ENCODE results near the gene IGF2BP3.
A peak's percentile ranks its signal among the peaks of the same experiment; 100 is the strongest.

Gene IGF2BP3

DNA sequence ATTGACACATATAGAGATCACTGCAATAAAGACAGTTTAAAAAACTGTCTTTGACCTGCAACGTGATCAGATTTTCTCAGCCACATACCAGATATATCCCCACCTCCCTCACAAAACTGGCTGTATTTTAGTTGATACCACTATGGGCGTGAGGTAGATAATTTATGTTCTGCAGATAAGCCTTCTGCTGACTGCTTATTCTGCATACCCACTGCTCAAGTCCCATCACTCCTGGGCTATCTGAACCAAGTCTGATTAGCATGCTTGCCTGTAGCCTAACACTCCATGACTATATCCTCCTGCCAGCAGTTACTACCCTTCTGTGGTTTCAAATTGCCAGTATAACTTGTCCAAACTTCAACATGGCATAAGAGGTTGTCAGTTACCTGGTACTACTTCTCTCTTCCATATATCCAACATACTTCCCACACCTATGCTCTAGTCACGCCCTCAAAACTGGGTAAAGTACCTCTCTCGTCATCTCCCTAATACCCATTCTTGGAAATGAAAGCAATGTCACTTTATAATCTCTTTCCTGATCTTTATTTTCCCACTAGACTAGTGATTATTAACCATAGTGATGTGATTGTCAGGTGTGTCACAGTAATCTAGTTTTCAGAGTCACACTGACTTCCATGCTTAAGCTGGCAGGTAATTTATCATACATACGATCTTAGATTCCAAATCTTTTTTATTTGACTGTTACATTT is 100.4 kb downstream of the IGF2BP3 start:
- CTCF ChIA-PET: no interaction called here
- Histone ChIP-seq H3K27ac (ENCODE audit: extremely low read depth, low read depth, low read length) (no peak overlapping the region), H3K4me3 (ENCODE audit: low read depth, low read length) (no peak overlapping the region), H3K36me3 (ENCODE audit: control insufficient read depth in 2 of 2, insufficient read depth in 1 of 2, low read length in 2 of 2) (peaks cover 3 to 6% of the 10 kb centered on the region in 2 experiments), H3K4me1 (ENCODE audit: control insufficient read depth, insufficient read depth, low read length) (peaks cover 37% of the 10 kb centered on the region), H3K9me3 (ENCODE audit: control insufficient read depth, insufficient read depth, low read depth, low read length) (no peaks in the 10 kb centered on the region; the same call in 1 of the 2 replicates)
- POLR2A ChIA-PET: no interaction called here
- TF ChIP-seq OVOL3 (tag by site-specific recombination; IDR thresholded peaks at IDR 0.05) (no peak), ZNF837 (tag by site-specific recombination; IDR thresholded peaks at IDR 0.05) (no peak), PRDM1 (tag by site-specific recombination; IDR thresholded peaks at IDR 0.05) (no peak), KLF9 (tag by site-specific recombination; IDR thresholded peaks at IDR 0.05; ENCODE audit: low read depth) (no peak), ZNF473 (tag by site-specific recombination; IDR thresholded peaks at IDR 0.05) (no peak), MZF1 (tag by site-specific recombination; IDR thresholded peaks at IDR 0.05; ENCODE audit: borderline replicate concordance) (no peak), ZNF350 (tag by site-specific recombination; IDR thresholded peaks at IDR 0.05) (no peak), ZBTB1 (tag by site-specific recombination; IDR thresholded peaks at IDR 0.05) (no peak), ZNF221 (tag by site-specific recombination; IDR thresholded peaks at IDR 0.05; ENCODE audit: borderline replicate concordance) (no peak), ZNF324 (tag by site-specific recombination; IDR thresholded peaks at IDR 0.05) (no peak), ZNF2 (tag by site-specific recombination; IDR thresholded peaks at IDR 0.05) (no peak), BCL11B (tag by site-specific recombination; IDR thresholded peaks at IDR 0.05; ENCODE audit: low read depth) (no peak)
- TF ChIP-seq, protein P1, sequence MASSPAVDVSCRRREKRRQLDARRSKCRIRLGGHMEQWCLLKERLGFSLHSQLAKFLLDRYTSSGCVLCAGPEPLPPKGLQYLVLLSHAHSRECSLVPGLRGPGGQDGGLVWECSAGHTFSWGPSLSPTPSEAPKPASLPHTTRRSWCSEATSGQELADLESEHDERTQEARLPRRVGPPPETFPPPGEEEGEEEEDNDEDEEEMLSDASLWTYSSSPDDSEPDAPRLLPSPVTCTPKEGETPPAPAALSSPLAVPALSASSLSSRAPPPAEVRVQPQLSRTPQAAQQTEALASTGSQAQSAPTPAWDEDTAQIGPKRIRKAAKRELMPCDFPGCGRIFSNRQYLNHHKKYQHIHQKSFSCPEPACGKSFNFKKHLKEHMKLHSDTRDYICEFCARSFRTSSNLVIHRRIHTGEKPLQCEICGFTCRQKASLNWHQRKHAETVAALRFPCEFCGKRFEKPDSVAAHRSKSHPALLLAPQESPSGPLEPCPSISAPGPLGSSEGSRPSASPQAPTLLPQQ (tag by site-specific recombination; IDR thresholded peaks at IDR 0.05): no peak

DNA sequence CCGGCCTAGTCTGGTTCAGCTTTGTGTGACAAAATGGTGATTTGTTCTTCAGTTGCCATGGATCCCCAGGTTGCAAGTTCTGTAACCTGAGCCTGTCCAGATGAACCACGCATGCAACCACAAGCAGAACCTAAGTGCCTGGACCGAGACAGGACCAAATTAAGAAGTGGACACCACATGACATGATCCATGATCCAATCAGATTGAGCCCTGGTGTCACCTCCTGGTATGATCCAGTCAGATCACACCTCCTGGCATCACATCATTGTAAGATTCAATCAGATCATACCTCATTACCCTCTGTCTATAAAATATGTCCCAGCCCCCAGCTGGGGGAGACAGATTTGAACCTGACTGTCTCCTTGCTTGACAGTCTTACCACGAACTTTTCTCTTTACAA is 101.2 kb downstream of the IGF2BP3 start:
- peaks cover 32% of the 10 kb centered on the region for H3K4me1 ChIP-seq (ENCODE audit: control insufficient read depth, insufficient read depth, low read length)

More for the DNA sequence above, 101.2 kb downstream of the IGF2BP3 start:
- Histone ChIP-seq H3K4me3 (ENCODE audit: low read depth, low read length) (no peak overlapping the region), H3K36me3 (ENCODE audit: control insufficient read depth in 2 of 2, insufficient read depth in 1 of 2, low read length in 2 of 2) (peaks cover 3 to 13% of the 10 kb centered on the region in 2 experiments), H3K27ac (ENCODE audit: extremely low read depth, low read depth, low read length) (no peak overlapping the region), H3K9me3 (ENCODE audit: control insufficient read depth, insufficient read depth, low read depth, low read length) (no peaks in the 10 kb centered on the region; the same call in 1 of the 2 replicates)
- POLR2A ChIA-PET: no interaction called here
- no peak for TF ChIP-seq SALL2 (tag by site-specific recombination; IDR thresholded peaks at IDR 0.05; ENCODE audit: borderline replicate concordance)
- TF ChIP-seq, protein P2, sequence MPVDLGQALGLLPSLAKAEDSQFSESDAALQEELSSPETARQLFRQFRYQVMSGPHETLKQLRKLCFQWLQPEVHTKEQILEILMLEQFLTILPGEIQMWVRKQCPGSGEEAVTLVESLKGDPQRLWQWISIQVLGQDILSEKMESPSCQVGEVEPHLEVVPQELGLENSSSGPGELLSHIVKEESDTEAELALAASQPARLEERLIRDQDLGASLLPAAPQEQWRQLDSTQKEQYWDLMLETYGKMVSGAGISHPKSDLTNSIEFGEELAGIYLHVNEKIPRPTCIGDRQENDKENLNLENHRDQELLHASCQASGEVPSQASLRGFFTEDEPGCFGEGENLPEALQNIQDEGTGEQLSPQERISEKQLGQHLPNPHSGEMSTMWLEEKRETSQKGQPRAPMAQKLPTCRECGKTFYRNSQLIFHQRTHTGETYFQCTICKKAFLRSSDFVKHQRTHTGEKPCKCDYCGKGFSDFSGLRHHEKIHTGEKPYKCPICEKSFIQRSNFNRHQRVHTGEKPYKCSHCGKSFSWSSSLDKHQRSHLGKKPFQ (tag by site-specific recombination; IDR thresholded peaks at IDR 0.05): peak; percentile 49; the same call in 1 of the 2 replicates
- TF ChIP-seq, protein P3, sequence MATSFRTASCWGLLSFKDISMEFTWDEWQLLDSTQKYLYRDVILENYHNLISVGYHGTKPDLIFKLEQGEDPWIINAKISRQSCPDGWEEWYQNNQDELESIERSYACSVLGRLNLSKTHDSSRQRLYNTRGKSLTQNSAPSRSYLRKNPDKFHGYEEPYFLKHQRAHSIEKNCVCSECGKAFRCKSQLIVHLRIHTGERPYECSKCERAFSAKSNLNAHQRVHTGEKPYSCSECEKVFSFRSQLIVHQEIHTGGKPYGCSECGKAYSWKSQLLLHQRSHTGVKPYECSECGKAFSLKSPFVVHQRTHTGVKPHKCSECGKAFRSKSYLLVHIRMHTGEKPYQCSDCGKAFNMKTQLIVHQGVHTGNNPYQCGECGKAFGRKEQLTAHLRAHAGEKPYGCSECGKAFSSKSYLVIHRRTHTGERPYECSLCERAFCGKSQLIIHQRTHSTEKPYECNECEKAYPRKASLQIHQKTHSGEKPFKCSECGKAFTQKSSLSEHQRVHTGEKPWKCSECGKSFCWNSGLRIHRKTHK (tag by site-specific recombination; IDR thresholded peaks at IDR 0.05): no peak
- CTCF ChIA-PET: interaction anchor here (0.5 to 1.1 kb wide), 4 partner anchors 11 to 1646 kb away, joined by 3 to 8 read pairs (median 3); no protein-coding TSS in a partner anchor

Measured in HEK293 (cell line).